ENCODE data around the gene PASK.
"Not testable (repeated sequence)": the region's sequence is repeated elsewhere in the genome, so short reads cannot be mapped to it uniquely, and the experiment has no call there.

The PASK gene

DNA sequence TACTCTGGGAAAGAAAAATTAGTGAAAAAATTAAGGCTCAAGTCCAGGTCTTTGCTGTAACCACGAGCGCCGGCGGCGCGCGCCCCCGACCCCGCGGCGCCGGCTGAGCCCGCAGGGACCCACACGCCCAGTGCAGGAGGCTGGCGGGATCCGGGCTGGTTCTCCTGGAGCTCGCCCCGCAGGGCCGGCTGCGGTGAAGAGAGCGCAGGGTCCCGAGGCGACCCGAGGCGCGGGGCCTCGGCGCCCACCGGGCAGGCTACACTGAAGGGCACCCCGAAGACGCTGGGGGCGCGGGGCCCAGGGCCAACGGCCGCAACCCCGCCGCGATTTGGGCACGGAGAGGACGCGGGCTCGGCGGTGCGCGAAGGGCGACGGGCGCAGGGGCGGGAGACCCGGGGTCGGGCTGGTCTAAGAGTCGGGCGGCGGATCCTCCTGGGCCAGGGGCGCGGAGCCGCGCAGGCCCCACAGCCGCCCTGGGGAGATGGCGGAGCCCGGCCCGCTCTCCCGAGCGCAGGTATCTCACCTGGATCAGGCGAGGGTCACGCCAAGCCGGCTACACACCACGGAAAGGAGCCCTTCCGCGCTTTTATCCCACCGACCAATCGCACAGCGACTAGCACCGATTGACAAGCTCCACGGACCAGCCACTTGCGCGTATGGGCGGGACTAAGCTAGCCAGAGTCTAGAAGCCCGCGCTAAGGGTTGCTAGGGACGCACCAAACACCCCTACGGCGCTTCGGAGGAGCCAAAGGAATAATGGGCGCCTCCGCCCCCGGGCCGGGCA lies at the start of gene PASK:
Gene PASK, minus strand, starts transcription at position 582 of the 784 bp plus-strand sequence. CDS start 6,440 bp downstream, outside the sequence.
- DNase-seq, result peak; percentile 95

DNA sequence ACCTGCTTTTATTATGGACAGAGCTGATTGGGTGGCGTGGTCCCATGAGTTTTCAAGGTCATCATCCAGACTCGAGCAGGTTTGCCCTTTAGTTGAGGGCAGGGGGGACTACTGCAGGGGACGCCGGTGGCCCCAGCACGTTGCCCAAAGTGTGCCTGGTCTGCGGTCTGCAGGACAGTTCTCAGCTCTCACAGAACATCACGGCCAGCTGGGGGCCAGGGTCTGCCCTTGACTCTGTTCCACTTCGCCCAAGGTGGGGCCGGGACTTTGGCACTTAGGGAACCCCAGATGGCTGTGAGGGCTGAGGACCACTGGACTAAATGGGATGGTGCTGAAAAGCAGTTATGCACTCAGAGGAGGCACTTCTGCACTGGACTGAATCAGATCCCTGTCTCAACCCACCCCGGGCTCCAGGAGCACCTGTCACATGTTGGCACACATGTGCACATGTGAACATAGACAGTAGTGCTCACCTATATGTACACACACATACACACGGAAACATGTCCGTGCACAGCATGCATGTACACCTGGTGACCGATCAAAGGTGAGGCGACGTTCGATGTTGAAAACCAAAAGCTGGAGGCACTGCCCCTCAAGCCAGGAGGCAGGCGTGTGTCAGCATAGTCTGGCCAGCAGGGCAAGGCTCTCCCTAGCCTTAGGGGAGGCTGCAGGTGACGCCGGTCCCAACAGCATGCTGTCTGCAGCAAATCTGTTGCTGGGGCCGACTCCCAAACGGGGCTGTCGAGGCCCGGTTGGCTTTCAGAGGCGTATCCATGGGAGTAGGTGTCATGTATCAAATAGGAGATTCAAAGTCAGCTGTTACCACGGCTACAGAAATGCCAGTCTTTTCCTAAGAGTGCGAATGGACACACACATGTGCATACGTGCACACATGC lies 49.4 kb upstream of the PASK start:
- DNase-seq, result no peak

DNA sequence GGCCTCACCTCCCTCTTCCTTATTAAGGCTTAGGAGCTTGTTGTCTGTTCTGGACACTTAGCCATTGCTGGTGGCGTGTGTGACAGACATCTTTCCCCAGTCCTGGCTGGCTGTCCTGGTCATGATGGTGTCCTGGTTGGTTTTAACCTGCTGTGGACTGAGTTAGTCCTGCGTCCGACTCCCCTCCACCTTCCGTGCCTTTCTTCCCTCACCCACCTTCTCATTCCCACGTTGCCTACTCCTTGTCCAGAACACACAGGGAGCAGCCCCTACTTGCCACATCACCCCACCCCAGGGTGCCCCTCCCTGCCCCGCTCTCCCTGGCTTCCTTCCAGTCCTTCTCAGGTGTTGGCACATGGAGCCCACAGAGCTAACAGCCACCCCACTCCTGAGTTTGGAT lies 48.7 kb upstream of the PASK start:
- DNase-seq, result no peak

DNA sequence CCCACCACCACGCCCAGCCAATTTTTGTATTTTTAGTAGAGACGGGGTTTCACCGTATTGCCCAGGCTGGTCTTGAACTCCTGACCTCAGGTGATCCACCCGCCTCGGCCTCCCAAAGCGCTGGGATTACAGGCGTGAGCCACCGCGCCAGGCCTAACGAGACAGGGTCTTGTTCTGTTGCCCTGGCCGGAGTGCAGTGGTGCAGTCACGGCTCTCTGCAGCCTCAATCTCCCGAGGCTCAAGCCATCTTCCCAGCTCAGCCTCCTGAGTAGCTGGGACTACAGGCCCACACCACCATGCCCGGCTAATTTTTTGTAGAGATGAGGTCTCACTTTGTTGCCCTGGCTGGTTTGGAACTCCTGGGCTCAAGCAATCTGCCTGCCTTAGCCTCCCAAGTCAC lies 48.0 kb upstream of the PASK start:
- DNase-seq, result not testable (repeated sequence)

DNA sequence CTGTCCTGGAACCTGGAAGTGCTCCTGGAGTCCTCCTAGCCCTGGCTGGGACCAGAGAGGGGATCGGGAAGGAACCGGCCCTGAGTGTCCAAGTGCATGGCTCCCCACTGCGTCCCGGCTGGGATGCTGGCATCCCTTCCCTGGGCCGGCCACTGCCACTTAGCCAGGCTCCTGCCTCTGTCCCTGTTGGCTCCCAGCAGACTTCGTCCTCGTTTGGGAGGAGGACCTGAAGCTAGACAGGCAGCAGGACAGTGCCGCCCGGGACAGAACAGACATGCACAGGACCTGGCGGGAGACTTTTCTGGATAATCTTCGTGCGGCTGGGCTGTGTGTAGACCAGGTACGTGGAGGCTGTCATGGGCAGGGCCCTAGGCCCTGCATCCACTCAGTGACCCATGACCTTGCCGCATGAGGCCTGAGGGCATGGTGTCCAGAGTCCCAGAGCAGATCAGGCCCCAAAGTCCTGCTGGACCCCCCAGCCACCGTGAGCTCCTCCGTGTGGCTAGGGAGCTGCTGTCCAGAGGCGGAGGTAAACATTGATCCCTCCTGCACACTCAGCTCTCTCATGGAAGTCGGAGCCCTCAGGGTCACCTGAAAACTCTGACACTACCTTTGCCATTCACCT lies 46.3 kb upstream of the PASK start:
- DNase-seq, result no peak

DNA sequence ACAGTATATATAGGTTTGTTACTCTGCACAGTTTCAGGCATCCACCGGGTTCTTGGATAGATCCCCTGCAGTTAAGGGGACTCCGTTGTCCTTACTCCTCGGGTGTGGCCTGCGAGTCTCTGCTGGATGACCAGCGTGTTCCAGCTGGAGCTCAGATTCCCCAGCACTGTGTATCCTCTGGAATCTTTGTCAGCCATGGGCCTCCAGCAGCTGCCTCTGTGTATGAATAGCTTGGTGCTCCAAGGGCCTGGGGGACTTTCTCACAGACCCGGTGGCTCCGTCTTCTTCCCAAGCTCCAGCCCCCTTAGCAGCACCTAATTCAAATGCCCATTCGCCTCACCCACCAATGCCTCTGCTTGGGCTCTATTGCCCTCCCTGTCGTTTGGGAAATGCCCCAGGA lies 45.5 kb upstream of the PASK start:
- DNase-seq, result no peak

DNA sequence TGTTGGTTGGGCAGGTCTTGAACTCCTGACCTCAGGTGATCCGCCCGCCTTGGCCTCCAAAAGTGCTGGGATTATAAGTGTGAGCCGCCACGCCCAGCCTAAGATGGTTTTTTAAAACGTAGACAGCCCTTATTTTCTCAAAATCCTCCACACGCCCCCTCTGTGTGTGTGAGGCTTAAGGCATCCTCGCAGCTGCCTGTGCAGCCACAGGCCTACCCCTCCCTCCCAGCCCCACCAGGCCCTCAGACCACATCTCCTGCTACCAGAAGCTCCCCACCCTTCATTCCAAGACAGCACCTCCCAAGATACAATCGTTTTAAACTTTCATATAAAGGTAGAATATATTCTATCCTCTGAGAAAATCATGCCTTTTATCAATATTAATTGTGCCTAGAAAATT lies 44.0 kb upstream of the PASK start:
- no peak for DNase-seq

DNA sequence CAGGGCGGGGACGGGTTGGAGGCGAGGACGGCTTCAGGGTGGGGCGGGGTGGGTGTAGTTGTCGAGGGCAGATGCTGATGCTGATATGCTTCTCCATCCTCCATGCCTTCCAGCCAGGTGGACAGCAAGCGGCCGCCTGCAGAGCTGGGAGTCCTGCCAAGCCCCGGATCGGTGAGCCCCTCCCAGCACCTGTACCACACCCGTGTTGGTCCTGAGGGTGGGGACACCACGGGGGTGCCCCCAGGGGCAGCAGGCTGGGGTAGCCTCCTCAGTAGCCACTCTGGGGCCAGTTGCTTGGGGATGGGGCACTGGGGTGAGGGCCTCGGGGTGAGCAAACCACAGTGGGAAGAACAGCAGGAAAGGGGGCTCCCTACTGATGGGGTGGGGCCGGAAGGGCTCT lies 41.8 kb upstream of the PASK start:
- DNase-seq, result no peak

DNA sequence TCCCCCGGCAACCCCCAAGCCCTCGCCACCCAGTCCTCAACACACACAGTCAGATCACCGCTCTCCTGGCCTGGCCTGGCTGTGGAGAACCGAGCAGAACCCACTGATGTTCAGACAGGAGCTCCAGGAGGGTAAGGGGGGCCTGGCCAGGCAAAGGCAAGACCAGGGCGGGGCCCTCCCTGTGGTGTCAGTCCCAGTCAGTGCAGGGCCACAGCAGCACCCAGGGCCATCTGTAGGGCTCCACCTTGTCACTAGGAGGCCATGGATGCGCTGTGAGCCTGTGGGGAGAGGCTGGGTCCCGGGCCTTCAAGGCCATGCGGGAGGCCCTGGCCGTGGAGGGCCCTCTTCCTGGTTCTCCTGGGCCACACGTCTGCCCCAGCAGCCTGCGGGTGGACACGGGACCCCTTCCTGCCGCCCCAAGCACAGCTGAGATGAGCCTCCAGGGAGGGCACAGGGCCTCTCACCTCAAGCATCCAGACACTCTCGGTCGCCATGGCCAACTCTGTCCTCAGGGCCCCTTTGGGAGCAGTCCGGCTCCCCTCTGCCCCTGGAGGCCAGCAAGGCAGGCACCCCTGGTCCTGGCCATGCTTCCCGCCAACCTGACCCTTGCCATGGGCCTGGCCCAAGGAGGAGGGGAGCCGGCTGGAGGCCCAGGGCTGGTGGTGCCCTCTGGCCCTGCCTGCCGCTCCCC lies 41.2 kb upstream of the PASK start:
- no peak for DNase-seq

DNA sequence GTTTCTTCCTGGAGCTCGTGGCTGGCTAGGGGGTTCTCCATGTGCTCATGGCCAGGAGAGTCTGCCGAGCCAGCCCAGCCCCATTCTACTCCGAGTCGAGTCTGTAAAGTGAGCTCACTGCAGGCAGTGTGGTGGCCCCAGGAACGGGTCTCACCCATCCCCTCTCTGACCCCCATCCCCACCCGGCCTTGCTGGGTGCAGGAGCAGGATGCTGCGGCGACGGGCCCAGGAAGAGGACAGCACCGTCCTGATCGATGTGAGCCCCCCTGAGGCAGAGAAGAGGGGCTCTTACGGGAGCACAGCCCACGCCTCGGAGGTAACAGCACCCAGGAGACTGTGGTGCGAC lies 40.6 kb upstream of the PASK start:
- no peak for DNase-seq

DNA sequence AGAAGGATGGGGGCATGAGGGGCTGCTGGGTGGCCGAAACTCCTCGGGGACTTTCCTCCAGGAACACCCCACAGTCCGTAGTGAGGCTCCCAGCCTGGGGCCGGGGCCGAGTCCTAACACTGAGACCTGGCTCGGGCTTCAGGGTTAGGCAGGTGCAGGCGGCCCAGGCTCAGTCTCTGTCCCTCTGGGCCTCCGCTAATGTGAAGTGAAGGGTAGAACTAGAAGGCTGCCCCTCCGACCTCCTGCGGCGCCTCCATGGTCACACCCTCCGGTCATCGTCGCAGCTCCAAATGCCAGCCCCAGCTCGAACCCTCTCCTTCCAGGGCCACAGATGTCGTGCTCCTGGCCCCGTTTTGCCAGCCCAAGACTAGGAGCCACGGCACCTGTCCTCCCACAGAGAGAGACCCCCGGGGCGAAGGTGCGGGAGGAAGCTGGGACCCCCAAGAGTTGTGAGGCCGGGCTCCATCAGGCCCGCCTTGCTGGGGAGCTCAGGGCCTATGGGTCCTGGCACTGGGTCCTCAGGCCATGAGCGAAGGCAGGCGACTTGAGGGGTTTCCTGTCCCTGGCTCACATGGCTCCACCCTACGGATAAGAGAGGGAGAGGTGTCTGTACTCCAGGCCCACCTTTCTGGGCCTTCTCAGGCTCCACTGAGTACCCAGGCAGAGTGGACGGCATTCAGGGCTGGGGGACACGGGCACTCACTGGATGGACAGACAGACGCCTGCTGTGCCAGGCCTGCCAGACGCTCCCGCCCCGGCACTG lies 40.0 kb upstream of the PASK start:
- DNase-seq, result no peak

DNA sequence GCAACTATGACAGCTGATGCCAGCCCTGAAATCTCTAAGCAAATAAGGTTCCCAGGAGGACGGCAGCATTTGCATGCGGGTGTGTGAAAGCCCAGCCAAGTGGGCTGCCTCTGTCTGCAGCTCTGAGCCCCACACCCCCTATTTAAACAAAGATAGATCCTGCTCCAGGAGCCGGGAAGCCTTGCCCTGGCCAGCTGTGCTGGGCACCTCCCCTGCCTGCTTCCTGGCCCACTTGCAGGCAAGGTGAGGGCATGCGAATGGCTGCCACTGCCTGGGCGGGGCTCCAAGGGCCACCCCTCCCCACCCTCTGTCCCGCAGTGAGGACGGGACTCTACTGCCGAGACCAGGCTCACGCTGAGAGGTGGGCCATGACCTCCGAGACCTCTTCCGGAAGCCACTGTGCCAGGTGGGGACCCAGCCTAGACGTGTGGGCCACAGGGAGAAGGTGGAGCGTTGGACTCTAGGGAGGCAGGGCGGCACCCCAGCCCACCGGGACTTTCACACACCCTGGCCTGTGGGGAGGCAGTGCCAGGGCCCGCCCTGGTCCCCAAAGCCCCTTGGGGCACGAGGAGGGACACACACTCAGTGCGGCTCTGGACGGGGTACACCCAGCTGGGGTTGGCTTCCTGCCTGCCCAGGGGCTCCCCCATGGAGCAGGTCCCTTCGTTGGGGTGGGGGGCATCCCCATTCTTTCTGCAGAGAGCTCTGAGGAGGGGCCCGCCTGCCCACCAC lies 39.3 kb upstream of the PASK start, which contains the start of gene ANO7:
Gene ANO7, plus strand, starts transcription at position 317 of the 732 bp plus-strand sequence. CDS start 1,387 bp downstream, outside the sequence.
- no peak for DNase-seq

DNA sequence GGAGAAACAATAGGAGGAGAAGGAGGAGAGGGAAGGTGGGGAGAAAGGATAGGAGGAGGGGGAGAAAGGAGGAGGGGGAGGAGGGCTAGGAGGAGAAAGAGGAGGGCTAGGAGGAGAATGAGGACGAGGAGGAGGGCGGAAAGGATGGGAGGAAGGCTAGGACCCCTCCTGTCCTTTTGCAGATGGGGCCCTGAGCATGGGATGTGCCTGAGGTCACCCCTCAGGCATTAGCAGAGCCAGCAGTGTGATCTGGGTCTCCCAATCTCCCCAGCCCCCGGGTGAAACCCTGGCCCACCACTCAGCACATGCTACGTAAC lies 38.6 kb upstream of the PASK start:
- no peak for DNase-seq

DNA sequence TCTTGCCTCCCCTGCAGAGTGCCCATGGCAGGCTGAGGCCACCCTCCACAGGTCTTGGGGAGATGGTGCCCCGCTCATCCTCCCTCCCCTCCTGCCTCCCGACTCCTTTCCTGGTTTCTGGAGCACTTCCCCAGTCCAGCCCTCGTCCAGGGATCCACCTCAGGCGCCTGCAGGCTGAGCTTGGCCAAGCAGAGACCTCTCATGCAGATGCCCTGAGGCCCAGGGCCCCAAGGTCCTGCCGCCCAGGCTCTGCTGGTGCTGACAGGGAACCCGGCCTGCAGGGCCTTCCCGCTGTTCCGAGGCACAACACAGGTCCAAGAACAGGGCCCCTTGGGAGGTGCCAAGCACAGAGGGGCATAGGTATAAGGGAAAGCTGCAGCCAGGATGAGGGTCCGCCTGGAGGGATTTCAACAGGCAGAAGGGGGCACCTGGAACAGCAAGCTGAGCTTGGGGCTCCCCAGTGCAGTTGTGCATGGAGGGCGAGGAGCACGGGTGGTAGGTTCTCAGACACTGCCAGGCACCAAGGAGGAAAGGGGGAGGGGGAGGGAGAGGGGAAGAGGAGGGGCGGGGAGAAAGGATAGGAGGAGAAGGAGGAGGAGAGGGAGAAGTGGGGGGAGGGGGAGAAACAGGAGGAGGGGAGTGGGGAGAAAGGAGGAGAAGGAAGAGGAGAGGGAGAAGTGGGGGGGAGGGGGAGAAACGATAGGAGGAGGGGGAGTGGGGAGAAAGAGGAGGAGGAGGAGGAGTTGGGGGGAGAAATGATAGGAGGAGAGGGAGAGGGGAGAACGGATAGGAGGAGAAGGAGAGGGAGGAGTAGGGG lies 38.0 kb upstream of the PASK start:
- no peak for DNase-seq

DNA sequence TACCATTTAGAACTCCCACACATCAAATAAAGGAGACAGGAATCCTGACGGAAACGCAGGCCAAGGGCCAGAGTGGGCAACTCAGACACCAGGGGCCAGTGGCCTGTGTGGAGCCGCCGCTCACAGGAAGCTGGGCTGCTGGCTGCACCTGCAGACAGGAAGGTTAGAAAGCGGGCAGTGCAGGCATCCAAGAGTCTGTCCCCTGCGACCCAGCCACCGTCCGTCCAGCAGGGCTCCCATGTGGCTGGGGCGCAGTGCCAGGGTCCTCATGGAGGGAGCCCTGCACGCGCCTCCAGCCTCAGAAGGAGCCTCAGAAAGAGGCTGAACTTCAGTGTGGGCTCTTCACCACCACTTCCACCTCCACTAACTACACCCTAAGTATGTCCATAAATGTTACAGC lies 36.7 kb upstream of the PASK start:
- DNase-seq, result no peak

DNA sequence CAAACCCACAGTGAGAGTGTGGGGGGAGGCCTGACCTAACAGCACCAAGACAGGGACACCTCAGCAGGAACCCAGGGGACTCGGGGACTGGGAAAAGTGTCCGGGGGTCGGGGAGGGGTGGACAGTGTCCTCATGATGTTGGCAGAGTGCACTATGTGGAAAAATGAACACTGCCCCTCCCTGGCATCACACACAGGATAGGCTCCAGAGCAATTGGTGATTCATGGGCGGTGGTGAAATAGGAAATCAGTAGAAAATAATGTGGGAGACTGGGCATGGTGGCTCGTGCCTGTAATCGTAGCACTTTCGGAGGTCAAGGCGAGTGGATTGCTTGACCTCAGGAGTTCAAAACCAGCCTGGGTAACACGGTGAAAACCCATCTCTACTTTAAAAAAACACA lies 35.6 kb upstream of the PASK start:
- DNase-seq, result no peak

DNA sequence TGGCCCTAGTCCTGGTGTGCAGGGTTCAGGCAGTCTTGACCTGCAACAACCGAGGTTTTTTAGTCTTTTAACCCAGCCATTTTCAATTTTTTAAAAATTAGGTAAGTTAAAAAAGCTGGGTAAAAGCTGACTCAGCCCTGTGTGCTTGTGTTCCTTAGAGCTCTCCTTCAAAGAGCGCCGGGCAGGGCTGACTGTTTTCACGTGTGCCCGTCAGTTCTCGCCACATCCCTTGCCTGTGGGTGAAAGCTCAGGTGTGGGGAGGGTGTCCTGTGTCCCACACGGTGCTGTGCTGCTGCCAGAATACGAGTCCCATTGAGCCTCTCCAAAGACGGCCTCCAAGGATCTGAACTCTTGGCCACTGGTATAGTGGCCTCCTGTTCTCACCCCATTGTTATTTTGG lies 33.9 kb upstream of the PASK start:
- DNase-seq, result no peak

DNA sequence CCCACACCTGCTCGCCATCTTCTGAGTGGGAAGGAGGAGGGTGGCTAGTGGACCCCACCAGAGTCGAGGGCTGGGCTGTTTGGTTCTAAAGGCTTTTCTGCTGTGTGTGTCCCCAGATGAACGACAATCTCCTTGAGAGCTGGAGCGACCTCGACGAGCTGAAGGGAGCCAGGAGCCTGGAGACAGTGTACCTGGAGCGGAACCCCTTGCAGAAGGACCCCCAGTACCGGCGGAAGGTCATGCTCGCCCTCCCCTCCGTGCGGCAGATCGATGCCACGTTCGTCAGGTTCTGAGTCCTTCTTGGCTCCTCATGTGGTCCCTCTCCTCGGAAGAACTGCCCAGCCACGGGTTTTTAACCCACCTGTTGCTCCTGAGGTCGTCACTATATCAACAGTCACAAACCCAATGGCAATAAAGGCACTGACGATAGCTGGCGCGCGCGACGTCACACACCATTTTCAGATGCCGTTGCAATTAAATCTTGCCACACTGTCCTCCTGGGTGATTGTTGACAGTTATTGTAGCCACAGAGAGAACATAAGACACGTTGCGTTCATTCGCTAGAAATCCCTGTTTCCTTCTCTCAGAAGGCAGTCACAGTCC lies 33.4 kb upstream of the PASK start:
- no peak for DNase-seq

DNA sequence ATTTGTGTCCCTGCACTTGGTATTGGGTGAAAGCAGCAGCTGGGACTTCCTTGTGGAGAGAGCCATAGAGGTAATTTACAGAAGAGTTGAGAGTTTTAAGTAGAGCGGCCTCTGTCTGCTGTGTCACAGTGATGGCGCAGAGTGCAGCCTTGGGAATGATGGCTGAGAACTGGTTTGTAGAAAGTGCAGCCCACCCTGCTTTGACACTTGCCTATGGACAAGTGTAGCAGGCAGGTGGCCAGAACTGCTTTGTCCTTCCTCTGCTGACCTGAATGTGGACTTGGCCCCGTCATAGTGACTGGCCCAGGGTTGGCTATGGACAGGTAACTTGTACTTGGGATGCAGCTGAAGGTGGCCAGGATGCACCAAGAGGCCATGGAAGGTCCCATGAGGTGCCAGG lies 32.9 kb upstream of the PASK start:
- no peak for DNase-seq

DNA sequence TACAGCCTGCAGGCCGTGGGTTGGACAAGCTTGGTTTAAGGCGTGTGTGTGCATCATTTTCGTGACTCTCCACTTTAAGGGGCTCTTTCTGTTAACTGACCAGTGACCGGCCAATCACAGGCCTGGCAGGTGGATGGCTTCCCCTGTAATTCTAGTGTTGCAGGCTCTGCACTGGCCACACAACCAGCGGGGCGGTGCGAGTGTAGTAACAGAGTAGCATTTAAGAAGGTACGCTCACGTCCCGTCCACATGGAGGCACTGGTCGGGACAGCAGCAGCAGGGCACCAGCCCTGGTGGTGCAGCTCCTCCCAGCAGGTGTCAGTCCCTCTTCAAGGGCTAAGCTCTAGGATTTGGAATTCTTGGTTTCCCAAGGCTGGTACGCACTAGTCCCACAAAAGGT lies 31.2 kb upstream of the PASK start:
- no peak for DNase-seq

Measured in CD4-positive, alpha-beta T cell treated with Interleukin-21 for 1 hour (primary cell).